RWPE2 (cell line): Measurements from ENCODE around the gene SPATA13.

ENCODE experiments used
- ATAC-seq: fragments of 200-7000 bp; cut with Tn5 transposase; 3 replicates; pipeline ENCODE4 v1.9.1; 2021; ENCODE audit warnings: low read depth
- DNase-seq: peaks from one replicate; pipeline ENCODE4 v3.0.0-alpha.2; 2020; ENCODE audit warnings: low spot score
- H3K27ac ChIP-seq: fragments of 450-650 bp; 2 replicates; pipeline ENCODE4 v1.5.1; 2017; ENCODE audit warnings: mild to moderate bottlenecking; ENCODE audit not compliant: poor library complexity, severe bottlenecking
- H3K27me3 ChIP-seq: fragments of 250-450 bp; sonication (Bioruptor Pico); 2 replicates; pipeline ENCODE4 v1.5.1; 2021; ENCODE audit warnings: mild to moderate bottlenecking, moderate library complexity; ENCODE audit not compliant: insufficient read depth, poor library complexity, severe bottlenecking
- H3K36me3 ChIP-seq: fragments of 250-450 bp; sonication (Bioruptor Pico); 2 replicates; pipeline ENCODE4 v1.5.1; 2020; ENCODE audit warnings: low read depth, mild to moderate bottlenecking, moderate library complexity
- H3K4me1 ChIP-seq: fragments of 250-450 bp; sonication (Bioruptor Pico); 2 replicates; pipeline ENCODE4 v1.5.1; 2021; ENCODE audit warnings: mild to moderate bottlenecking, moderate library complexity; ENCODE audit not compliant: insufficient read depth, poor library complexity, severe bottlenecking
- H3K4me3 ChIP-seq: fragments of 250-450 bp; sonication (Bioruptor Pico); 2 replicates; pipeline ENCODE4 v1.5.1; 2021; ENCODE audit warnings: mild to moderate bottlenecking, moderate library complexity; ENCODE audit not compliant: severe bottlenecking
- H3K9me3 ChIP-seq: fragments of 250-450 bp; sonication (Bioruptor Pico); 2 replicates; pipeline ENCODE4 v1.5.1; 2021; ENCODE audit warnings: mild to moderate bottlenecking, moderate library complexity; ENCODE audit not compliant: severe bottlenecking
- TF ChIP-seq, protein P1 (sequence below): fragments of 450-650 bp; IDR thresholded peaks from one replicate; pipeline ENCODE4 v1.5.1; 2017; ENCODE audit warnings: mild to moderate bottlenecking, moderate library complexity; ENCODE audit not compliant: poor library complexity, severe bottlenecking

The SPATA13 gene

DNA sequence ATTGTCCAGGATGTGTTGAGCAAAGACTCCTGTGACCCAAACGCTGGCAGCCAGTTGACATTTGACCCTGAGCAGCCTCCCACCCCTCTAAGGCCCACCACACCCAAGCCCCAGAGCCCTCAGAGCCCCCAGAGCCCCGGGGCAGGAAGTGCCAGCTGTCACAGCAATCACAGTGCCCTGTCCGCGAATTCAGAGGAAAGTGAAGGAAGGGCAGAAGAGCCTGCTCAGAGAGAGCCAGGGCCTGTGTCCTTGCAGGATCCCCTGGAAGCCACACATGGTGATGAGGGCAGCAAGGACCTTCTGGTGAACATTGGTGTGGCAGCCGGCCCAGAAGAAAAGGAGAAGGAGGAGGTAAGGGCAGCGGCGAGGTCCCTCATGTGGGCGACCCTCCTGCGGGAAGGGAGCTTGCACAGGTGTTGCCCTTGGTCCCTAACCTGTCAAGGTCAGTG, 63.7 kb downstream of the SPATA13 start:
- Histone ChIP-seq H3K36me3 (no peaks in the 10 kb centered on the region), H3K4me1 (no peaks in the 10 kb centered on the region), H3K4me3 (no peak overlapping the region), H3K27me3 (no peaks in the 10 kb centered on the region), H3K27ac (no peak overlapping the region), H3K9me3 (no peaks in the 10 kb centered on the region)
- TF ChIP-seq, protein P1, sequence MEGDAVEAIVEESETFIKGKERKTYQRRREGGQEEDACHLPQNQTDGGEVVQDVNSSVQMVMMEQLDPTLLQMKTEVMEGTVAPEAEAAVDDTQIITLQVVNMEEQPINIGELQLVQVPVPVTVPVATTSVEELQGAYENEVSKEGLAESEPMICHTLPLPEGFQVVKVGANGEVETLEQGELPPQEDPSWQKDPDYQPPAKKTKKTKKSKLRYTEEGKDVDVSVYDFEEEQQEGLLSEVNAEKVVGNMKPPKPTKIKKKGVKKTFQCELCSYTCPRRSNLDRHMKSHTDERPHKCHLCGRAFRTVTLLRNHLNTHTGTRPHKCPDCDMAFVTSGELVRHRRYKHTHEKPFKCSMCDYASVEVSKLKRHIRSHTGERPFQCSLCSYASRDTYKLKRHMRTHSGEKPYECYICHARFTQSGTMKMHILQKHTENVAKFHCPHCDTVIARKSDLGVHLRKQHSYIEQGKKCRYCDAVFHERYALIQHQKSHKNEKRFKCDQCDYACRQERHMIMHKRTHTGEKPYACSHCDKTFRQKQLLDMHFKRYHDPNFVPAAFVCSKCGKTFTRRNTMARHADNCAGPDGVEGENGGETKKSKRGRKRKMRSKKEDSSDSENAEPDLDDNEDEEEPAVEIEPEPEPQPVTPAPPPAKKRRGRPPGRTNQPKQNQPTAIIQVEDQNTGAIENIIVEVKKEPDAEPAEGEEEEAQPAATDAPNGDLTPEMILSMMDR, result no peak
- no peak for DNase-seq
- no peak for ATAC-seq

DNA sequence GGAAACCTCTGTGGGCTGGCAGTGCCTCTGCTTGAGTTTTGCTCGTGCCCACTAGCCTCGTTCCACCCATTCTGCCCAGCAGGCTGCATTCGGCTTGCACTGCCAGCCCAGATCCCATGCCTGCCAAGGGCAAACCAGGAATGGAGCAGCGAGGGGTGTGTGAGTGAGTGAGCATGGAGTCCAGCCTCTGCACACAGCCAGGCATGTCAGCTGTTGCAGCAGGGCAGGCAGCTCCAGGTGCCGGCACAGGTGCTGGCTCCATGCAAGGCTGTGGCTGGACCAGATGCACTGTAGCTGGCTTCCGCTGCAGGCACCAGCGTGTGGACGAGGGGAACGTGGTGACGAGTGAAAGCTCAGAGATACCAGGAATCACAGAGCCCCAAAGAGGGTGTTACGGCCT, 64.5 kb downstream of the SPATA13 start:
- TF ChIP-seq, protein P1, result no peak

DNA sequence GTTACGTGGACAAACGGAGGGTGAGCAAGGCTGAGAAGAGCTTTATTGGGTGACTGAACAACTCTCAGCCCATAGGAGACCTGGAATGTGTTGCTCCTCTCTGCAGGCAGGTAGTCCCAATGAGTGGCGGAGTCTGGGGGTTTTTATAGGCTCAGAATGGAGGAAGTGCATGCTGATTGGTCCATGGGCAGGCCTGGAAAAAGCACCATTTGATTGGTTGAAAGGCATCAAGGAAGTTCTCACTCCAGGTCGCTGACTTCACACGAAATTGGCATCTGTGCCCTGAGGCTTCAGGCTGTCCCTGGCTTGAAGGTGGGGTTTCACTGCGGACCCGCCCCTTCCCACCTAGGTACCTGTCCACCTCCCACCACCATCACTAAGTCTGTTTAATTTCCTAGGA, 65.4 kb downstream of the SPATA13 start:
- no peak overlapping the region for H3K4me3 ChIP-seq
- H3K4me1 ChIP-seq, result no peaks in the 10 kb centered on the region
- DNase-seq, result no peak
- no peak overlapping the region for H3K27ac ChIP-seq
- no peaks in the 10 kb centered on the region for H3K9me3 ChIP-seq
- TF ChIP-seq, protein P1, result no peak
- ATAC-seq, result no peak
- no peaks in the 10 kb centered on the region for H3K36me3 ChIP-seq
- no peaks in the 10 kb centered on the region for H3K27me3 ChIP-seq

More for the DNA sequence above, 64.5 kb downstream of the SPATA13 start:
- Histone ChIP-seq H3K4me1 (no peaks in the 10 kb centered on the region), H3K27ac (no peak overlapping the region), H3K9me3 (no peaks in the 10 kb centered on the region), H3K36me3 (no peaks in the 10 kb centered on the region), H3K4me3 (no peak overlapping the region), H3K27me3 (no peaks in the 10 kb centered on the region)
- ATAC-seq (no peak), DNase-seq (no peak)

DNA sequence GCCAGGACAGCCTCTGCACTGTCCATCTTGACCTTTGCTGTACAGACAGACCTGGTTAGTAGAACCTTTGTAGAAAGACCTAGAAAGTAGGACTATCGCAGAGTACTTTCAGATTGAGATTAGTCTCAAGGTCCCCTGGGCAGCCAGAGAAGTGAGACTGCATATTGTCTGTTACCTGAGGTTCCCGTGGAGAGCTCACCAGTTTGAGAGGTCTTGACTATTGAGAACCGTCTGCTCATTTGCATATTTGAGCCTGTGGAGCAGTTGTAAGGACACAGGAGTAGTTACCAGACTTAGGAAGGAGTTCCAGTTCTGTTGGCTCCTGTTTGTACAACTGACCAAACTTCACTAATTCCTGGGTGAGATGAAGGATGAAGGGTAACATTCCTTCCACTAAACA, 66.2 kb downstream of the SPATA13 start:
- no peaks in the 10 kb centered on the region for H3K9me3 ChIP-seq
- no peak overlapping the region for H3K27ac ChIP-seq
- ATAC-seq (no peak), DNase-seq (no peak)
- H3K36me3 ChIP-seq, result no peaks in the 10 kb centered on the region
- H3K27me3 ChIP-seq, result no peaks in the 10 kb centered on the region
- H3K4me3 ChIP-seq, result no peak overlapping the region
- TF ChIP-seq, protein P1, result no peak
- H3K4me1 ChIP-seq, result no peaks in the 10 kb centered on the region

DNA sequence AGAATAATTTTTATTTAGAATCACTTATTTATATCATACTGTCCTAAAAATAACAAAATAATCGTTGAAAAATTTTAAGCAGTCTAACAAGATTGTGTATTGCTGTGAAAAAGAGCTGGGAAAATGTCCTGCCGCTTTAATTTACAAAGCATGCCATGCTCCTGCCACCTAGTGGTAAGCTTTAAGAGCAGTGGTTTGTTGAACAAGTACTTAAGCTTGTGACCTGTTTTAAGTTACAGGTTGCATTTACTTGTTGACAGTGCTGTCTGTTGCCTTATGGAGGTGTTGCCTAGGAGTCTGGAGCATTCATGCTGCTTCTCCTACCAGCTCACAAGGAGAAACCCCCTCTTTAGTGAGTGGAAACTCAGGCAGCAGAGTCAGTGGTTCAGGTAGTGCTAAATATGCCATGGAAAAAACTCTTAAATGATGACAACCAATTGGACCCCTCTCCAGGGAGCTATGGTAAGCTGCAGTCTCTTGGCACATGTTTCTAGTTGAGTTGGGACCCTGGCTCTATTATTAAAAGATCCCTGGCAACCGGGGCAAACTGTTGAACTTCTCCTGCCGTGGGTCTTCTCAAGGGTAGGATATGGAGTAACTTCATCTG, 68.4 kb downstream of the SPATA13 start:
- Histone ChIP-seq H3K4me3 (no peak overlapping the region), H3K9me3 (no peaks in the 10 kb centered on the region), H3K27ac (no peak overlapping the region), H3K4me1 (no peaks in the 10 kb centered on the region), H3K27me3 (no peaks in the 10 kb centered on the region), H3K36me3 (no peaks in the 10 kb centered on the region)
- no peak for ATAC-seq
- TF ChIP-seq, protein P1, result peak; percentile 86
- DNase-seq, result no peak
